ENCODE data around the gene FARSA. TPM values are rescaled to one million over a fixed set of nuclear protein-coding genes. Genes with fewer than 3 reads are reported as not detected.

FARSA gene
- total RNA-seq, 1 donor from 2014 or later = 76.7 TPM

- Histone ChIP-seq H2AFZ (ENCODE audit: low read depth, low read length) (peak overlapping the region; percentile 91), H3K4me1 (ENCODE audit: insufficient read depth, low read length) (peaks cover 13% of the 10 kb centered on the region), H4K20me1 (ENCODE audit: insufficient read depth, low read length) (peaks cover 28% of the 10 kb centered on the region), H3K27me3 (ENCODE audit: insufficient read depth, low read length) (no peaks in the 10 kb centered on the region), H3K79me2 (ENCODE audit: insufficient read depth, low read length) (peaks cover 33% of the 10 kb centered on the region), H3K27ac (ENCODE audit: low read depth, low read length) (peak overlapping the region; percentile 63), H3K9me3 (ENCODE audit: insufficient read depth, low read depth, low read length) (no peaks in the 10 kb centered on the region), H3K4me2 (ENCODE audit: low read length) (peak overlapping the region; percentile 97), H3K9ac (ENCODE audit: low read length) (peak overlapping the region; percentile 92), H3K36me3 (ENCODE audit: insufficient read depth, low read length) (peaks cover 17% of the 10 kb centered on the region), H3K4me3 (ENCODE audit: insufficient read depth, low read depth, low read length) (peak overlapping the region; percentile 94)
- peaks cover 8% of the 10 kb centered on the region for H3K36me3 Mint-ChIP-seq (ENCODE audit: low read depth, unreplicated experiment)
- DNase-seq (ENCODE audit: low read depth) = no peak
- peak overlapping the region; percentile 96 for H3K27ac Mint-ChIP-seq (ENCODE audit: unreplicated experiment)
- no peak for FAIRE-seq
- peaks cover 12% of the 10 kb centered on the region for H3K4me1 Mint-ChIP-seq (ENCODE audit: low read depth, unreplicated experiment)
- H3K9me3 Mint-ChIP-seq (ENCODE audit: unreplicated experiment) = no peaks in the 10 kb centered on the region
- no peaks in the 10 kb centered on the region for H3K27me3 Mint-ChIP-seq (ENCODE audit: low read depth, unreplicated experiment)
- TF ChIP-seq CTCF (IDR thresholded peaks at IDR 0.05; ENCODE audit: insufficient read depth, low read depth, low read length) = no peak
- TF ChIP-seq EZH2 (IDR thresholded peaks at IDR 0.05; ENCODE audit: insufficient read depth, low read length) = no peak
- peak overlapping the region; percentile 100 for H3K4me3 Mint-ChIP-seq (ENCODE audit: unreplicated experiment)
Measured at GRCh38 chr19:12932392-12933286, 872 bp downstream of the FARSA start.

GRCh38 chr19:12930002-12930645, 3.4 kb downstream of the FARSA start:
- no peak overlapping the region for H3K4me3 Mint-ChIP-seq (ENCODE audit: unreplicated experiment)

More at GRCh38 chr19:12930002-12930645, 3.4 kb downstream of the FARSA start:
- H3K4me1 Mint-ChIP-seq (ENCODE audit: low read depth, unreplicated experiment) = peaks cover 9% of the 10 kb centered on the region
- no peak overlapping the region for H3K27ac Mint-ChIP-seq (ENCODE audit: unreplicated experiment)
- no peak for DNase-seq (ENCODE audit: low read depth)
- Histone ChIP-seq H2AFZ (ENCODE audit: low read depth, low read length) (no peak overlapping the region), H3K4me2 (ENCODE audit: low read length) (no peak overlapping the region), H3K27ac (ENCODE audit: low read depth, low read length) (no peak overlapping the region), H3K4me1 (ENCODE audit: insufficient read depth, low read length) (peaks cover 8% of the 10 kb centered on the region), H3K27me3 (ENCODE audit: insufficient read depth, low read length) (no peaks in the 10 kb centered on the region), H3K36me3 (ENCODE audit: insufficient read depth, low read length) (peaks cover 18% of the 10 kb centered on the region), H4K20me1 (ENCODE audit: insufficient read depth, low read length) (peaks cover 33% of the 10 kb centered on the region), H3K79me2 (ENCODE audit: insufficient read depth, low read length) (peaks cover 33% of the 10 kb centered on the region), H3K9ac (ENCODE audit: low read length) (no peak overlapping the region), H3K4me3 (ENCODE audit: insufficient read depth, low read depth, low read length) (no peak overlapping the region), H3K9me3 (ENCODE audit: insufficient read depth, low read depth, low read length) (no peaks in the 10 kb centered on the region)
- no peak for TF ChIP-seq CTCF (IDR thresholded peaks at IDR 0.05; ENCODE audit: insufficient read depth, low read depth, low read length)
- TF ChIP-seq EZH2 (IDR thresholded peaks at IDR 0.05; ENCODE audit: insufficient read depth, low read length) = no peak
- FAIRE-seq = no peak
- H3K27me3 Mint-ChIP-seq (ENCODE audit: low read depth, unreplicated experiment) = no peaks in the 10 kb centered on the region
- peaks cover 15% of the 10 kb centered on the region for H3K36me3 Mint-ChIP-seq (ENCODE audit: low read depth, unreplicated experiment)
- no peaks in the 10 kb centered on the region for H3K9me3 Mint-ChIP-seq (ENCODE audit: unreplicated experiment)

All from astrocyte (in vitro differentiated cells and primary cell).